HUDEP-2 (cell line): Measurements from ENCODE around the gene TNXB.
A peak's percentile ranks its signal among the peaks of the same experiment; 100 is the strongest.

Experiments used
- DNase-seq, 76 experiments: peaks; one replicate each; lab custom pipeline; 2025; ENCODE audit not compliant: unreplicated experiment in 76 of 76; lab: John Stamatoyannopoulos, UW

The TNXB gene, protein sequence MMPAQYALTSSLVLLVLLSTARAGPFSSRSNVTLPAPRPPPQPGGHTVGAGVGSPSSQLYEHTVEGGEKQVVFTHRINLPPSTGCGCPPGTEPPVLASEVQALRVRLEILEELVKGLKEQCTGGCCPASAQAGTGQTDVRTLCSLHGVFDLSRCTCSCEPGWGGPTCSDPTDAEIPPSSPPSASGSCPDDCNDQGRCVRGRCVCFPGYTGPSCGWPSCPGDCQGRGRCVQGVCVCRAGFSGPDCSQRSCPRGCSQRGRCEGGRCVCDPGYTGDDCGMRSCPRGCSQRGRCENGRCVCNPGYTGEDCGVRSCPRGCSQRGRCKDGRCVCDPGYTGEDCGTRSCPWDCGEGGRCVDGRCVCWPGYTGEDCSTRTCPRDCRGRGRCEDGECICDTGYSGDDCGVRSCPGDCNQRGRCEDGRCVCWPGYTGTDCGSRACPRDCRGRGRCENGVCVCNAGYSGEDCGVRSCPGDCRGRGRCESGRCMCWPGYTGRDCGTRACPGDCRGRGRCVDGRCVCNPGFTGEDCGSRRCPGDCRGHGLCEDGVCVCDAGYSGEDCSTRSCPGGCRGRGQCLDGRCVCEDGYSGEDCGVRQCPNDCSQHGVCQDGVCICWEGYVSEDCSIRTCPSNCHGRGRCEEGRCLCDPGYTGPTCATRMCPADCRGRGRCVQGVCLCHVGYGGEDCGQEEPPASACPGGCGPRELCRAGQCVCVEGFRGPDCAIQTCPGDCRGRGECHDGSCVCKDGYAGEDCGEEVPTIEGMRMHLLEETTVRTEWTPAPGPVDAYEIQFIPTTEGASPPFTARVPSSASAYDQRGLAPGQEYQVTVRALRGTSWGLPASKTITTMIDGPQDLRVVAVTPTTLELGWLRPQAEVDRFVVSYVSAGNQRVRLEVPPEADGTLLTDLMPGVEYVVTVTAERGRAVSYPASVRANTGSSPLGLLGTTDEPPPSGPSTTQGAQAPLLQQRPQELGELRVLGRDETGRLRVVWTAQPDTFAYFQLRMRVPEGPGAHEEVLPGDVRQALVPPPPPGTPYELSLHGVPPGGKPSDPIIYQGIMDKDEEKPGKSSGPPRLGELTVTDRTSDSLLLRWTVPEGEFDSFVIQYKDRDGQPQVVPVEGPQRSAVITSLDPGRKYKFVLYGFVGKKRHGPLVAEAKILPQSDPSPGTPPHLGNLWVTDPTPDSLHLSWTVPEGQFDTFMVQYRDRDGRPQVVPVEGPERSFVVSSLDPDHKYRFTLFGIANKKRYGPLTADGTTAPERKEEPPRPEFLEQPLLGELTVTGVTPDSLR (N-terminal part only)

DNA sequence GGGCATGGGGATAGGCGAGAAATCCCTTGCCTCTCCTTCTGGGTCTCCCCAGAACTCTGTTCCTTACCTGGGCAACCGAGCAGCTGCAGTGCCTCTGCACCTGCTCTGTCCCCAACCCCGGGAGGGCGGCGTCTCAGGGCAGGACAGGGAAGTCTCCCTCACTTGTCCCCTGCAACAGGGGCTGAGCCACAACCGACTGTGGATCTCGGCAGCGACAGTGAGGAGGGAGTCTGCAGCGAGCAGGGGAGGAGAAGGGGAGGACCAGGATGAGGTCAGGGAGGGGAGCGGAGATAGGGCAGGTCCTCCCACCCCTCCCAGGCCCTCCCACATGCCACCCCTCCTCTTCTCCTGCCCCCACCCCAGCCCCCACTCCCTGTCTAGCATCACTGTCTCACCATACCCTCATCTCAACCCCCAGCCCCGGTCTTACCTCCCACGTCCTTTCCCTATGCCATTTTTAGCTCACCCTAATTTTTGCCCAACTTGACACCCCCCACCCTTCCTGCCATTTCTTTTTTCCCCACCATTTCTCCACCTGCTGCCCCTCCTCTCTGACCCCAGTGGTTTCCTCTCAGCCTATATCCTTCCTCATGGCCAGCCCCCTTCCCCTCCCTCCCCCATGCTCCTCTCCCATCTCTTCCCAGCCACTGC lies at the start of gene TNXB:
TSS of gene TNXB (minus strand) at position 225 of the 651 bp plus-strand sequence. CDS start 11,140 bp downstream, outside the sequence.
- peak in 45 of 76 experiments; percentile 14 to 74 (median 45) for DNase-seq

DNA sequence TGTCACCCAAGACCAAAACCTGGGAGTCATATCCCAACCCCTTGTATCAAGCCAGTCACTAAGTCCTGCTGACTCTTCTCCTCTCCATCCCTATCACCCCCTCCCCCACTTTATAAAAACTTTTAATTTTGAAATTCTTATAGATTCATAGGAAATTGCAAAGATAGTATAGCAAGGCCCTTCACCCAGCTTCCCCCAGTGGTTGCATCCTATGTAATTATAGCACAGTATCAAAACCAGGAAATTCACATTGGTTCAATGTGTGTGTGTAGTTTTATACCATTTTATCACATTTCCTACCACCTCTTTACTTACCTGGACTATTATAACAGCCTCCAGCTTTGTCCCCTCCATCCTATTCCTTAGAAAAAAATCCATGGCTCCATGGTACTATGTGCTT lies 48.9 kb upstream of the TNXB start:
- no peak for DNase-seq

DNA sequence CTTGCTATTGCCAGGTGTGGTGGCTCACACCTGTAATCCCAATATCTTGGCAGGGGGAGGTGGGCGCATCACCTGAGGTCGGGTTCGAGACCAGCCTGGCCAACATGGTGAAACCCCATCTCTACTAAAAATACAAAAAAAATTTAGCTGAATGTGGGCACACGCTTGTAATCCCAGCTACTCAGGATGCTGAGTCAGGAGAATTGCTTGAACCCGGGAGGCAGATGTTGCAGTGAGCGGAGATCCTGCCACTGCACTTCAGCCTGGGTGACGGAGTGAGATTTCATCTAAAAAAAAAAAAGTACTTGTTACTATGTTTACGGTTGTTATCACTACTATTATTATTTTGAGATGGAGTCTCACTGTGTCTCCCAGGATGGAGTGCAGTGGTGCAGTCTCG lies 47.8 kb upstream of the TNXB start:
- DNase-seq, result no peak

DNA sequence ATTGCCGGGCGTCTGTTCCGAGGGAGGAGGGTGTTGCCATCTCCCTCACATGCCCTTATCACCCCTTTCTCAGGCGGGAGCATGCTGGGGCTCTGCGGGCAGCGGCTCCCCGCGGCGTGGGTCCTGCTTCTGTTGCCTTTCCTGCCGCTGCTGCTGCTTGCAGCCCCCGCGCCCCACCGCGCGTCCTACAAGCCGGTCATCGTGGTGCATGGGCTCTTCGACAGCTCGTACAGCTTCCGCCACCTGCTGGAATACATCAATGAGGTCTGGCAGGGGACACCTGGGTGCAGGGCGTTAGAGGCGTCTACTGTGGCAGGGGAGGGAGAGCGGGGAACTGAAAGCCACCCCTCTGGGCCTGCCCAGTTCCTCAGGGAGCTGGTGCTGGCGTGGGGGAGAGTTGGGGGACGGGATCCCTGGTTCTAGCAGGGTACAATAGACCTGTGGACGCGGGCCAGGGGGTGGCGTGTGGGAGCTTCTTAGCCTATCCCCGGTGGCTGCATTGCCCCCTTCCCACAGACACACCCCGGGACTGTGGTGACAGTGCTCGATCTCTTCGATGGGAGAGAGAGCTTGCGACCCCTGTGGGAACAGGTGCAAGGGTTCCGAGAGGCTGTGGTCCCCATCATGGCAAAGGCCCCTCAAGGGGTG lies 45.5 kb upstream of the TNXB start:
- DNase-seq, result peak in 28 of 76 experiments; percentile 66 to 97 (median 87)

DNA sequence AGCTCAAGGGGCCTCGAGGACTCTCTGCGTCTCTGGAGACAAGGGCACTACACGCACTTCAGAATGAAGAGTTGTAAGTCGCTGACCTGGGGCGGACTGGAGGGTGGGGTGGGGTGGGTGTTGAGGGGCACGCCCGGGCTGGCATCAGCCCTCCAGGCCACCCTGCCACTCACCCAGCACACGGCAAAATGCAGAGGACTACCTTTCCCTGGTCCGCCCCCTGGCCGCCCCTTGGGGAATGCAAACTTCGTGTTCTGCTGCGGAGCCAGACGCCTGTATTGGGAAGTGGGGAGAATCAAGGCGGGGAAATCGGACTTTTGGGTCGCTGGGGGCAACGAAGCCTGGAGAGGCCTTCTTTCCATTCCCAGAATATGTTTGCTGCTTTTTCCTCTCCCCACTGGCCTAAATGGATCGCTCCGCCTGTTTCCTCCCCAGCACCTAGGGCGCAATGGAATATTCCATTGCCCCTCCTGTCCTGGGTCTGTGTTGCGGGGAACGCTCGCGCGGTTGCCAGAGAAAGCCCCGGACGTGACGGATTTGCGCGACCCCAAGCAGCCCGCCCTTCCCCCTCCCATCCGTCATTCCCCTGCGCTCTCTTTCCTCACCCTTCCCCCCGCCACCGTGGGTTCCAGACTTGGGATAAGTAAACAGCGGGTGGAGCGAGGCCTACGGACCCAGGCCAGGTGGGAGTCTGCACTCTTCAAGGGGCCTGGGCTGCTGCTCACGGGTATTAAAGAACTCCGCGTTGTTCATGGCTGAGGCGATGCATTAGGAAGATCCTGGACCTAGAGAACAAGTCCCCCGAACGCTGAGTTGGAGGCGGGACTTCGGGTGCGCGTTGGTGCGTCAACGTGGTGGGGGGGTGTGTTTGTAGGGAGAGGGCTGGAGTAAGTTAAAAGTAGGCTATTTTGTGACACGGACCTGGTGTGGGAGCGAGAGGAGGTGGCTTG lies 44.7 kb upstream of the TNXB start, which contains the start of gene PPT2:
TSS of gene PPT2 (plus strand) at position 578 of the 950 bp plus-strand sequence. CDS start 454 bp downstream, outside the sequence.
- peak in 74 of 76 experiments; percentile 69 to 97 (median 90) for DNase-seq

DNA sequence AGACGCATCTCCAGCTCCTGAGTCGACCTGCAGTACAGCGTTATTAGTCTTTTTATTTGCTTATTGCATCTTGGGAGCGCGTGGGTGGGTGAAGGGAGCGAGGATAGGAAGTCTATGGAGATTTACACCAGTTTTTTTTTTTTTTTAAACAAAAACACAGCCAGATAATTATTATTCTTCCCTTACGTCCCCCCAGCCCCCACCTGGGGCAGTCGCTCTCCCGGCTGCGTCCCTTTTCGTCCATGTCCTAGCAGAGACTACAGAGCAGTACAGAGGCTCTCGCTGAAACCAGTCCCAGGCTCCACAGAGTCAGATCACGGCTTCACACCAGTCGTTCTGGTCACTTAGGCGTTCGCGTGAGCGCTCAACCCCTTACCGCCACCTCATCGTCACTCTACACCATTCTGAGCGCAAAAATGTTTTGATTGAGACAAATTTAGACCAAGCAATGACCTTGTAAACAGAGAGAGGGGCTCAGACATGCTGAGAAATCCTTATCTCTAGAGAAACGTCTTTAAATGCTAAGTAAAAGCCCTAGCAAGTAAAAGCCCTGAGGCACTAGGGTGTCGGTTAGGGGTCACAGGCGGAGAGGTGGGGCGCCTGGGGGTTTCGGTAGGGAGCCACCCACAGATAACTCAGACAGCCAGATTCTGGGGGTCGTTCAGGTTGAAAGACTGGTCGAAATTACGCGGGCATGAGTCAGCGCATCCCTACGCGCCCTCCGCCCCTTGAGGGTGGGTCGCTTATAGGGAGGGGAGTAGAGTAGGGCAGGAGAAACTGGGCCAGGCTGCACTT lies 43.8 kb upstream of the TNXB start:
- DNase-seq, result peak in 6 of 76 experiments; percentile 66 to 93 (median 74)

DNA sequence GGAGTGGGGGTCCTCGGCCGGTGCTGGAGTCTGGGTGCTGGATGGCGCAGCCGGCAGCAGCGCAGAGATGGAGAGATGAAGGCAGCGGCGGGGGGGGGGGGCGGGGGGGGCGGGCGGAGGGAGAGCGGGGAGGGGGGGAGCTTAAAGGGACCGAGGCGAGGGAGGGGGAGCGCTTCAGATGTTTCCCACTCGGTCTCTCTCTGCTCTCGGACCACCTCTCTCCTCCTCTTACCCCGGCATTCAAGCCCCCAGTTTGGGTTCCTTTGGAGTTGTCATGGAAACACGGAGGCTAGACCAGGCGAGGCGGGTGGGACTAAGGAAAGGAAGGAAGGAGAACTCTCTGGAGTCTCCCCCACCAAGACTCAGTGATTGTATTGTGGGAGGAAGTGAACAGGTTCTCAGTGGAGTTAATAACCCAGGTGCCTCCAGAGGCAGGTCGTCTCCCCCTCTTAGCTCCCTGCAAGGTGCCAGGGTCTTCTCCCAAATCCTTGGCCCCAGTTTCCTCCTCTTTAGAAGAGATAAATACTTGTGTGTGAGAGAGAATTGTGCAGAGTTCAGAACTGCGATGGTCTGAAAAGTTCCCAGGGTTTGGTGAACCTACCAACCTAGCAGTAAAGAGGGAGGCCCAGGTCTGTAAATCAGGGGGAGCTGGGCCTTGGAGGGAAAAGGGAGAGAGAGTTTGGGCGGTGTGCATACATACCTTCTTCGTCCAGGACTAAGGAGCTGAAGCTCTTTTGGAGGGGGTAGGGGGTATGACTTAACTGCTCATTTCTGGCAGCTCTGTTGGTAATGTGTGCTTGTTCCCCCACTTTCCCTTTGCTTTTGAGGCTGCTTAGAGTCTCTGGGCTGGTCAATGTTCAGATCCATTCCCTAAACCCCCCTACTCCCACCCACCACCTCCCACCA lies 43.0 kb upstream of the TNXB start, which contains the start of gene PRRT1:
TSS of gene PRRT1 (minus strand) at position 77 of the 906 bp plus-strand sequence. CDS start 112 bp downstream, outside the sequence.
- DNase-seq, result no peak

DNA sequence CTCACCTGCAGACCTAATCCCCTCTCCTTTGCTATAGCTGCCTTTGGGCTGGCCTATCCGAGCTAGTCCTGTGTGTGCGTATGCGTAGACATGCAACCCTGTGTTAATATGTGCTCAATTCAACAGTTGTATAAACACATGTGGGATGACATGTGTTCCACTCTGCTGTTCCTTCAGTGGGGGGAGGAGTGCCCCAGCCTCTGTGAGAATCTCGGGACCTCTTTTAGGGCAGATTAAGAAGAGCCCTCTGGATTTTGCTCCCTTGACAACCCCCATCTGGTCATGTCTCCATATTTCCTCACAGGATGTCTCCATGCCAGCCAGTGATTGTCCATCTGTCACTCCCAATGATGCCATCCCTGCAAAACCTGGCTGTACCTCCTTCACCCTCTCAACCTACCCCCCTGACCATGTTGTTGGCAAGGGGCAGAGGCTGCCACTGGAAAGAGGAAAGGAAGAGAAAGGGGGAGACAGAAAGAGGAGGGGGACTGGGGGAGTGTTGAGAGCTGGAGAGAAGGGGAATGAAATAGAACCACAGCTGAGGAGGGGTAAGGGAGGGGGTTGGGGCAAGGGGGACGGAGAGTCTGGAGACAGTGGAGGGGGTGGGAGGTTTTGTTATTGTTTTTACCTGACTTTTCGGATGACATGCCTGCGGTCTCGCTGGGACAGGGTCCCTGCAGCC lies 42.2 kb upstream of the TNXB start:
- no peak for DNase-seq

DNA sequence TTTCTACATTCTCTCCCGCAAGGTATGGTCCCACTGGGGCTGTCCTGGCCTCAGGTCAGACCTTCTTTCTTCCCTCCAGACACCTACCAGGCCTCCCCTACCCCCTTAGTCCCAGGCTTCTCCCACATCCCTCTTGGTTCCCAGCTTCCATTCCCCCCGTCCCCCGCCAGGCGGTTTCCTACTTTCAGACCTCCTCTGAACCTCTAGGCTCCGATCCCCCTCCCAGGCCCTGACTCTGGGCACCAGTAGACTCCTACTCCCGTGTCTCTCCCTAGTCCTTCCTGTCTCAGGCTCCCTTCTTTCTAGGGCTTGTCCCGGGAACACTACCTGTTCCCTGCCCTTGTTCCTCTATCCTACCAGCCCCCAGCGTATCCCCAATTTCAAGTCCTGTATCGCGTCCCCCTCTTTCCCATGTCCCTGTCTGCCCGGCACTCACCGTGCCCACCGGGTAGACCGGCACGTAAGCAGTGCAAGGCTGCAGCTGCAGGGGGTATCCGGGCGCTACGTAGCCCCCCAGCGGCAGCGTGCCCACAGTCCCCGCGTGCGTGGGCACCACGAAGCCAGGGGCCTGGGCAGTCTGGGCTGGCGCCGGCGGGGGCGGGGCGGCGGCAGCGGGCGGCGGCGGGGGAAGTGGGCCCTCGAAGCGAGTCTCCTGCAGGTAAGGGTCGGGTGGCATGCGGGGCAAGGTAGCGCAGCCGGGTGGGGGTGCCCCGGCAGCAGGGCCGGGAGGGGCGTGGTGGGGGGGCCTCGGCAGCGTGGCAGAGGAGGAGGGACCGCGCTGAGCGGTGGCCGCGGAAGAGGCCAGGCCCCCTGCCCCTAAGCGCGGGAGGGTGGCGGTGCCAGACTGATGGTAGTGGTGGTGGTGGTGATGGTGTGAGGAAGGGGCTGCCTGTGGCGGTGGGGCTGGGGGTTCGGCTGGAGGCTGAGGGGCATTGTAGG lies 41.1 kb upstream of the TNXB start:
- no peak for DNase-seq

DNA sequence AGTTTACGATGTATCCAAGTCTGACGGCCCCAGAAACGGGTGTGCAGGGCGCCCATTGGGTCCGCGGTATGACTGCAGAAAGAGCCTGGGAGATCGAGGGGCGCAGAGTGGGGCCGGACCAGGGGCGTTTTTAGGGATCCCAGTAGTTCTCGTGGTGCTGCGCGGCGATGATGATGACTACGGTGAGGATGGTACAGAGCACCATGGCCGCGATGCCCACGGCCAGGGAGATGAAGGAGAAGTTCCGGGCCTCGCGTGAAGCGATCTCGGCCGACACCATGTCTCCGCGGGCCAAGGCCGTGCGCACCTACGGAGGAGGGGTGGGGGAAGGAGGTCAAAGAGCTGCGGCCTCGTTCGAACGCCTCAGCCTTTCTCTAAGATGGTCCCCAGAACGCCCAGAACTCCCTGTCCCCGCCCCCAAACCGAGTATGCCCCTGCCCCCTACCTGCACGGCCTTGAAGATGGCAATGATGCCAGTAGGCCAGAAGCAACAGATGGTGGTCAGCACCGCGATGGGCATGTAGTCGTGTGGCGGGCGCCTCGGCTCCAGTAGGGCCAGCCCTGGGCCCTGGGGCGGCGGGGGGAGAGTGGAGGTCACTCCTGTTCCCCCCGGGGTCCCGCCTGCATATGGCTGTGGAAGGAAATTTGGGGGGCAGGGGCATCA lies 40.1 kb upstream of the TNXB start:
- no peak for DNase-seq

DNA sequence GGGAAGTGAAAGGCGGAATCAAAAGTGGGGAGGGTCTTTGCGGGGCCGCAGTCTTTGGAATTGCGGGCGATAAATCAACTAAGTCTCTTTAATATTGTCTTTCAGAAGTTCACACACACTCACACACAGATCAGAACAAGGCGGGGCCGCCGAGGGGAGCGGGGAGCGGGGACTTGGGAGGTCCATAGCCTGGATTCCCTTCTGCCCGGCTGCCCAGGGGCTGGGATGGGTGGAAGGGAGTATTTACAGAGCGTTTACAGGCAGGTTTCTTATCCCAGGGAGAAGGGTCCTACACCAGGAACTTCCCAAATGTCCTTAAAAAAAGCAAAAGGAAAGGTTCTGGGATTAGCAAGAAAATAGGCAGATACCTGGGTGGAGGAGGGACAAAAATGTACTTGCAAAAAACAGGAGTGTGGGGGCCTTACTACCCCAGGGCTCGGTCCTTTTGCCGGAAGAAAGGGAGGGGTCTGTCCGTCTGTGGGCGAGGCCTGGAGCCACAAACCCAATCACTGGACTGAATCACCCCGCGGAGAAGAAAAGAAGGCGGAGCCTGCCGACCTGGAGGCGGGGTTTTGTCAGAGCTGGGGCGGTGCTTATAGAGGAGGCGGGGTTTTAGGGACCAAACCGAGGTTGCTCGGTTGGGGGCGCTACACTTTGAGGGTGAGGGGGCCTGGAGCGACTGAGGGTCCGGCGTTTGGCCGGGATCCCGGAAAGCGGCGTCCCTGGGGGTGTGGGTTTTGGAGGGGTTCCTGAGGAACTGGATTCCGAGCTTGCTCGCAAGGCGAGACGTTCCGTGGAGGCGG lies 39.4 kb upstream of the TNXB start:
- DNase-seq, result peak in 35 of 76 experiments; percentile 12 to 72 (median 42)

DNA sequence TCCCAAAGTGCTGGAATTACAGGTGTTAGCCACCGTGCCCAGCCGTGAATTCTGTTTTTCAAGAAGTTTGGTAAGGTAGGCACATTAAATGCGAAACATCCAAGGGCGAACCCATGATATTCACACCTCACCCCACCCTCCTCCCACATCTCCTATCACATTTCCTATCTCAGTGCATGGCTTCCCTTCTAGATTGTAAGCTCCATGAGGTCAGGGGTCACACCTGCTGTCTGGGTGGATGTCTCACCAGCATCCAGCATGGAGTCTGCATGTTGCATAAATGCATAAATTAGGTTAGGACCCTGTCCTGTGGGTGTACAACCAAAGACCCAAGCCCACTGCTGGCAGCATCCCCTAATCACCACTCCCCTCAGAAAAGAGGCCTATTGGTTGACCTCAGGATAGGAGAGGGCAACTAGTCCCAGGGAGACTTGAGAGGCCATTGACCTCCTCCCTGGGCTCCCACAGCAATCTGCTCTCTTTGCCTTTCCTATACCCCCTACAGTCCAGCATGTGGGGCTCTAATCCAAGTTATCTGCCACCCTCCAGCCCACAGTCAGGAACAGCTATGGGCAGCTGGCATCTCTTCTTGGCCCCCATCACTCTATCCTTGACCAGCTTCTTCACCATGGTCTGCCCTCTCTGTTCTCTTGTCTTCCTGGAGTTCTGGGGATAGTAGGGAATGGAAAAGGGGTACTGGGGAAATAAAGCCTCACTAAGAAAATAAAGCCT lies 38.4 kb upstream of the TNXB start:
- DNase-seq, result peak in 11 of 76 experiments; percentile 19 to 44 (median 29)

DNA sequence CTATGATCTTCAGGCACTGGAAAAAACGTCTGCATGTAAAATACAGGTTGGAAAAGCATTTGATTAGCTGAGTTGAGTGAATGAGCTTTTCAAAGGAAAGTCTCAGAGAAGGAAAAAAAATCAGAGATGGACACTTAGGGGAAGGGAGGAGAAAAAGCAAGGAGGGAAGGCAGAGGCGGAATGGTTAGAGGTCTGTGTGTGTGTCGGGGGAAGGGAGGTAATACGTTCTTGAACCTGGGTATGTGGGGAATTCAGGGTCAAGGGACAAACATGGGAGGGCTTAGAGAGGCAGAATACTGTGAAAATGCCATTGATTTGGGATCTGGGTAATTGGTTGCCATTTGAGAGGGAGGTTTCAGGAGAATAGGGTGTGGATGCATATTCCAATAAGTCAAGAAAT lies 37.5 kb upstream of the TNXB start:
- no peak for DNase-seq
